ENCODE results near the gene ITPK1.

- no peak for TF ChIP-seq ZNF70 (CRISPR knock-in tag; IDR thresholded peaks at IDR 0.05)
- TF ChIP-seq ZNF8 (CRISPR knock-in tag; IDR thresholded peaks at IDR 0.05): no peak
- TF ChIP-seq POU6F1 (CRISPR knock-in tag; IDR thresholded peaks at IDR 0.05; ENCODE audit: borderline replicate concordance, low read depth): no peak
- TF ChIP-seq ZC3H10 (CRISPR knock-in tag; IDR thresholded peaks at IDR 0.05): no peak
- TF ChIP-seq, protein P1, sequence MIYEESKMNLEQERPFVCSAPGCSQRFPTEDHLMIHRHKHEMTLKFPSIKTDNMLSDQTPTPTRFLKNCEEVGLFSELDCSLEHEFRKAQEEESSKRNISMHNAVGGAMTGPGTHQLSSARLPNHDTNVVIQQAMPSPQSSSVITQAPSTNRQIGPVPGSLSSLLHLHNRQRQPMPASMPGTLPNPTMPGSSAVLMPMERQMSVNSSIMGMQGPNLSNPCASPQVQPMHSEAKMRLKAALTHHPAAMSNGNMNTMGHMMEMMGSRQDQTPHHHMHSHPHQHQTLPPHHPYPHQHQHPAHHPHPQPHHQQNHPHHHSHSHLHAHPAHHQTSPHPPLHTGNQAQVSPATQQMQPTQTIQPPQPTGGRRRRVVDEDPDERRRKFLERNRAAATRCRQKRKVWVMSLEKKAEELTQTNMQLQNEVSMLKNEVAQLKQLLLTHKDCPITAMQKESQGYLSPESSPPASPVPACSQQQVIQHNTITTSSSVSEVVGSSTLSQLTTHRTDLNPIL (CRISPR knock-in tag; IDR thresholded peaks at IDR 0.05; ENCODE audit: low read depth): no peak
- no peak for TF ChIP-seq ZFP30 (CRISPR knock-in tag; IDR thresholded peaks at IDR 0.05)
- no peak for TF ChIP-seq RARB (CRISPR knock-in tag; IDR thresholded peaks at IDR 0.05)
- TF ChIP-seq, protein P2, sequence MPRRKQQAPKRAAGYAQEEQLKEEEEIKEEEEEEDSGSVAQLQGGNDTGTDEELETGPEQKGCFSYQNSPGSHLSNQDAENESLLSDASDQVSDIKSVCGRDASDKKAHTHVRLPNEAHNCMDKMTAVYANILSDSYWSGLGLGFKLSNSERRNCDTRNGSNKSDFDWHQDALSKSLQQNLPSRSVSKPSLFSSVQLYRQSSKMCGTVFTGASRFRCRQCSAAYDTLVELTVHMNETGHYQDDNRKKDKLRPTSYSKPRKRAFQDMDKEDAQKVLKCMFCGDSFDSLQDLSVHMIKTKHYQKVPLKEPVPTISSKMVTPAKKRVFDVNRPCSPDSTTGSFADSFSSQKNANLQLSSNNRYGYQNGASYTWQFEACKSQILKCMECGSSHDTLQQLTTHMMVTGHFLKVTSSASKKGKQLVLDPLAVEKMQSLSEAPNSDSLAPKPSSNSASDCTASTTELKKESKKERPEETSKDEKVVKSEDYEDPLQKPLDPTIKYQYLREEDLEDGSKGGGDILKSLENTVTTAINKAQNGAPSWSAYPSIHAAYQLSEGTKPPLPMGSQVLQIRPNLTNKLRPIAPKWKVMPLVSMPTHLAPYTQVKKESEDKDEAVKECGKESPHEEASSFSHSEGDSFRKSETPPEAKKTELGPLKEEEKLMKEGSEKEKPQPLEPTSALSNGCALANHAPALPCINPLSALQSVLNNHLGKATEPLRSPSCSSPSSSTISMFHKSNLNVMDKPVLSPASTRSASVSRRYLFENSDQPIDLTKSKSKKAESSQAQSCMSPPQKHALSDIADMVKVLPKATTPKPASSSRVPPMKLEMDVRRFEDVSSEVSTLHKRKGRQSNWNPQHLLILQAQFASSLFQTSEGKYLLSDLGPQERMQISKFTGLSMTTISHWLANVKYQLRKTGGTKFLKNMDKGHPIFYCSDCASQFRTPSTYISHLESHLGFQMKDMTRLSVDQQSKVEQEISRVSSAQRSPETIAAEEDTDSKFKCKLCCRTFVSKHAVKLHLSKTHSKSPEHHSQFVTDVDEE (CRISPR knock-in tag; IDR thresholded peaks at IDR 0.05): no peak
Observed at GRCh38 chr14:93011141-93011529, 104.6 kb downstream of the ITPK1 start.
